HEK293T (cell line): ENCODE data around the gene RGS3.

Source experiments
- ARNT ChIP-seq: fragments of 450-650 bp; IDR thresholded peaks from 2 replicates; pipeline ENCODE4 v1.6.1; 2017; ENCODE audit warnings: mild to moderate bottlenecking
- SUZ12 ChIP-seq: fragments of 450-650 bp; IDR thresholded peaks from 2 replicates; pipeline ENCODE4 v1.6.1; 2016; ENCODE audit warnings: mild to moderate bottlenecking

- no peak for TF ChIP-seq SUZ12
- TF ChIP-seq ARNT, result no peak
Measured at GRCh38 chr9:113563826-113564497, 100.4 kb downstream of the RGS3 start.
